CD8-positive, alpha-beta memory T cell (primary cell): Measurements from ENCODE around the gene HEYL. TPM values are rescaled to one million over a fixed set of nuclear protein-coding genes. Genes with fewer than 3 reads are reported as not detected.

ENCODE experiments used
- CTCF ChIA-PET: fragments of 350-600 bp; sonication (Branson Sonifier 250); formaldehyde crosslinking; loops from one replicate; lab custom pipeline; 2021; ENCODE audit warnings: antibody characterized with exemption; lab: Charles Lee
- POLR2A ChIA-PET: fragments of 350-600 bp; sonication (Branson Sonifier 250); formaldehyde crosslinking; loops from one replicate; lab custom pipeline; 2021; ENCODE audit warnings: antibody characterized with exemption; lab: Charles Lee
- DNase-seq, 5 donors: peaks; one replicate each; pipeline versions ENCODE4 v3.0.0 to v3.0.0-alpha.2; 2020 to 2022; ENCODE audit warnings: mixed read lengths in 1 of 5
- H3K27ac ChIP-seq: one replicate; pipeline ENCODE4 v1.7.0; 2013; ENCODE audit warnings: low read depth, mild to moderate bottlenecking, low read length, moderate library complexity
- H3K27me3 ChIP-seq: 2 replicates; pipeline ENCODE4 v1.7.0; 2013; ENCODE audit warnings: low read length, mild to moderate bottlenecking; ENCODE audit not compliant: insufficient read depth, poor library complexity, severe bottlenecking
- H3K36me3 ChIP-seq: 2 replicates; pipeline ENCODE4 v1.7.0; 2013; ENCODE audit warnings: mild to moderate bottlenecking, low read length, moderate library complexity; ENCODE audit not compliant: insufficient read depth
- H3K4me1 ChIP-seq: 2 replicates; pipeline ENCODE4 v1.7.0; 2013; ENCODE audit warnings: mild to moderate bottlenecking, low read length, moderate library complexity; ENCODE audit not compliant: insufficient read depth
- H3K4me3 ChIP-seq: 2 replicates; pipeline ENCODE4 v1.7.0; 2013; ENCODE audit warnings: mild to moderate bottlenecking, low read length
- H3K9me3 ChIP-seq: 2 replicates; pipeline ENCODE4 v1.7.0; 2013; ENCODE audit warnings: mild to moderate bottlenecking, low read length
- H3K27ac Mint-ChIP-seq, 8 donors: one replicate each; pipeline ENCODE4 v1.8.0; 2020 to 2021; ENCODE audit warnings: mixed read lengths in 8 of 8, mild to moderate bottlenecking in 6 of 8, inconsistent platforms in 3 of 8, moderate library complexity in 3 of 8
- H3K27me3 Mint-ChIP-seq, 2 donors: one replicate each; pipeline ENCODE4 v1.8.0; 2020 to 2021; ENCODE audit warnings: mixed read lengths in 2 of 2, mild to moderate bottlenecking in 1 of 2, moderate library complexity in 1 of 2
- H3K36me3 Mint-ChIP-seq, 3 donors: one replicate each; pipeline ENCODE4 v1.8.0; 2020 to 2021; ENCODE audit warnings: mixed read lengths in 3 of 3, inconsistent platforms in 1 of 3, mild to moderate bottlenecking in 1 of 3
- H3K4me1 Mint-ChIP-seq, 3 donors: one replicate each; pipeline ENCODE4 v1.8.0; 2020 to 2021; ENCODE audit warnings: mixed read lengths in 3 of 3, inconsistent platforms in 1 of 3, mild to moderate bottlenecking in 1 of 3
- H3K4me3 Mint-ChIP-seq, 7 donors: one replicate each; pipeline ENCODE4 v1.8.0; 2020 to 2021; ENCODE audit warnings: mixed read lengths in 7 of 7, mild to moderate bottlenecking in 6 of 7, moderate library complexity in 4 of 7, inconsistent platforms in 2 of 7
- H3K9me3 Mint-ChIP-seq, 5 donors: one replicate each; pipeline ENCODE4 v1.8.0; 2020 to 2022; ENCODE audit warnings: mixed read lengths in 5 of 5, mild to moderate bottlenecking in 3 of 5, moderate library complexity in 2 of 5, inconsistent platforms in 1 of 5
- polyA plus RNA-seq: library from polyadenylated mRNA; unstranded; fragments of 300-500 nt; fragmentation: Illumina TruSeq; gene quantifications from one replicate; pipeline ENCODE4 v1.2.3, GENCODE V29; 2021
- total RNA-seq, 2 experiments: library from RNA; stranded (reverse); gene quantifications; one replicate each; pipeline ENCODE4 v1.2.3, GENCODE V29; 2021

HEYL gene
- total and polyA plus RNA-seq, 3 experiments from 2014 or later = 0.07 to 0.09 TPM; not detected in 1

DNA sequence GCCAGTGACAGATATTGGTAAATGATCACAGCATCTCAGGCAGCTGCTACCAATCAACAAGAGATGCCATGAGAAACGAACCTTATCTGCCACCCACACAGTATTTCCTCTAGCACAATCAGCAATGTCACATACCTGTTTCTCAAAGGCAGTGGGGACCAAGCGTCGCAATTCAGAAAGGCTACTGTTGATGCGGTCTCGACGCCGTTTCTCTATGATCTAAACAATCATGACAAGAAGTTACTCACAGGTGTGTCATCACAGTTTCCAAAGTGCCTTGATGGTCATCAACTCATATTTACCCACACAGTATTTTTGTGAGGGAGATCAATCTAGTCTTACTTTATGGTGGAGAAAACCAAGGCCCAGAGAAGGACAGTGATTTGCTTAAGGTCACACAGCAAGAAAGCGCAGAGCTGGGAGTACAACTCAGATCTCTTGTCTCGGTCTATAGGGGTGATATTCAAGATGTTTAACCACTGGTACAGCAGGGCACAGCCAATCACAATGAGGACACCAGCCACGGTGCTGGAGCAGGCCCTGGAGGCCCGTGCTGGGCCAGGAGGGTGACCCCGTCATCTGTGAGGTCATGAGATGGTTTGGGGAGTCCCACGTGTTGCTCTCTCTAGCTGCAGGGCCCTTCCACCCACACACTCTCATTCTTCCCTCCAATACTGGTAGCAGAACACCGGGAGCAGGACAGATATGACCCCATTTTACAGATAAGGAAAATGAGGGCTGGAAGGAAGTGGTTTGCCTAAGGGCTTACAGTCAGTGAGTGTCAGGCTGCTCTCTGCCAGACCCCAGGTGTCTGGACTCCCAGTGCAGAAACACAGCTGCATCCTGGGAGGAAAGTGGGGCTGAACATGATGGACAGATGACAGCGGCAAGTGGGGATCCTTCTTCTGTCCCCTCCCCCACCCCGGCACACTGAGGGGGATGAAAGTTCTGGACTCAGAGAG, 7.8 kb downstream of the HEYL start:
- Mint-ChIP-seq H3K27ac (peak overlapping the region in 2 of 8 donors; percentile 31 to 43), H3K4me3 (no peak overlapping the region), H3K36me3 (no peaks in the 10 kb centered on the region), H3K27me3 (peaks cover 12 to 35% of the 10 kb centered on the region in 2 donors), H3K9me3 (no peaks in the 10 kb centered on the region), H3K4me1 (no peaks in the 10 kb centered on the region)
- Histone ChIP-seq H3K4me3 (no peak overlapping the region), H3K4me1 (no peaks in the 10 kb centered on the region), H3K27ac (no peak overlapping the region), H3K36me3 (no peaks in the 10 kb centered on the region), H3K9me3 (no peaks in the 10 kb centered on the region), H3K27me3 (no peaks in the 10 kb centered on the region)
- no peak for DNase-seq
- ChIA-PET POLR2A (no interaction called here), CTCF (no interaction called here)

DNA sequence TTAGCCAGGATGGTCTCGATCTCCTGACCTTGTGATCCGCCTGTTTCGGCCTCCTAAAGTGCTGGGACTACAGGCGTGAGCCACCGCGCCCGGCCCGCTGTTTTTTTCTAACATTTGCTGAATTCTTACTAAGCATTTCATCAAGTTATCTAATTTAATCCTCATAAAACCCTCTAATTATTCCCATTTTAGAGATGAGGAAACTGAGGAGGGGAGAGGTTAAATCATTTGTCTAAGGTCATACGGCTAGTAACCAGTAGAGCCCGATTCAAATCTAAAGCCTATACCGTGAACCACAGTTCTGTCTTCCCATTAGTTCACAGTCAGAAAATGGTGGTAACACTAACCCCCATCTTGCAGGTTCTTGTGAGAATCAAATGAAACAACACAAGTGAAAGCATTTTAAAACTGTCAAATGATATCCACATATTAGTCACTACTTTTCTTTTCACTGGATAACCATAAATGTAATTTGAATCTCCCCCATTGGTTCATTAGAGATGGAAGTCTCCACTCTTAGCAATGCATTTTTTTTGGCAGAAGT, 10.6 kb downstream of the HEYL start:
- CTCF ChIA-PET = no interaction called here
- H3K9me3 ChIP-seq = no peaks in the 10 kb centered on the region
- peaks cover 5% of the 10 kb centered on the region for H3K27me3 ChIP-seq
- DNase-seq = no peak
- no peak overlapping the region for H3K4me3 ChIP-seq
- H3K27ac ChIP-seq = no peak overlapping the region
- H3K36me3 ChIP-seq = no peaks in the 10 kb centered on the region
- Mint-ChIP-seq H3K27me3 (peaks cover 12 to 22% of the 10 kb centered on the region in 2 donors), H3K27ac (no peak overlapping the region), H3K4me3 (no peak overlapping the region), H3K9me3 (no peaks in the 10 kb centered on the region), H3K4me1 (no peaks in the 10 kb centered on the region), H3K36me3 (no peaks in the 10 kb centered on the region)
- POLR2A ChIA-PET = no interaction called here
- no peaks in the 10 kb centered on the region for H3K4me1 ChIP-seq

DNA sequence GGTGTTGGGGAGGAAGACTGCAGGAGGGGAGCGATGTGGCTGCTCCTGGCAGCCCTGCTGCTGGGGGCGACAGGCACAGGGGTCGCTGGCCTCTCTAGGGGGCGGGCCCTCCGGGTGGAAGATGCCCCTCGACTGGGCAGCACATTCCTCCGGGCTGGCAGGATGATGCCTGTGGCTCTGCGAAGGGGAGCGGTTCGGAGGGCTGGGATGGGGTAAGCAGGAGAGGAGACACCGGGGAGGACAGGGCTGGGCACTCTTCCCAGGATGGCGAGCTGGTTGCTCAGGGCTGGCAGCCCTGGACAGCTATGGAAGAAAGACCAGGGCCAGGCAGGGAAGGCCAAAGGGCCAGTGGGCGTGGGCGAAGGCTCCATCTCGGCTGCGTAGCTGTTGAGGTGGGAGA, 12.8 kb downstream of the HEYL start:
- no peak overlapping the region for H3K27ac Mint-ChIP-seq
- H3K27me3 Mint-ChIP-seq = peaks cover 7 to 22% of the 10 kb centered on the region in 2 donors
- POLR2A ChIA-PET = no interaction called here
- H3K36me3 Mint-ChIP-seq = no peaks in the 10 kb centered on the region
- H3K4me1 Mint-ChIP-seq = no peaks in the 10 kb centered on the region
- Histone ChIP-seq H3K27me3 (peaks cover 5% of the 10 kb centered on the region), H3K27ac (no peak overlapping the region), H3K4me3 (no peak overlapping the region), H3K4me1 (no peaks in the 10 kb centered on the region), H3K9me3 (no peaks in the 10 kb centered on the region), H3K36me3 (no peaks in the 10 kb centered on the region)
- H3K9me3 Mint-ChIP-seq = no peaks in the 10 kb centered on the region
- H3K4me3 Mint-ChIP-seq = no peak overlapping the region
- CTCF ChIA-PET = no interaction called here
- no peak for DNase-seq

DNA sequence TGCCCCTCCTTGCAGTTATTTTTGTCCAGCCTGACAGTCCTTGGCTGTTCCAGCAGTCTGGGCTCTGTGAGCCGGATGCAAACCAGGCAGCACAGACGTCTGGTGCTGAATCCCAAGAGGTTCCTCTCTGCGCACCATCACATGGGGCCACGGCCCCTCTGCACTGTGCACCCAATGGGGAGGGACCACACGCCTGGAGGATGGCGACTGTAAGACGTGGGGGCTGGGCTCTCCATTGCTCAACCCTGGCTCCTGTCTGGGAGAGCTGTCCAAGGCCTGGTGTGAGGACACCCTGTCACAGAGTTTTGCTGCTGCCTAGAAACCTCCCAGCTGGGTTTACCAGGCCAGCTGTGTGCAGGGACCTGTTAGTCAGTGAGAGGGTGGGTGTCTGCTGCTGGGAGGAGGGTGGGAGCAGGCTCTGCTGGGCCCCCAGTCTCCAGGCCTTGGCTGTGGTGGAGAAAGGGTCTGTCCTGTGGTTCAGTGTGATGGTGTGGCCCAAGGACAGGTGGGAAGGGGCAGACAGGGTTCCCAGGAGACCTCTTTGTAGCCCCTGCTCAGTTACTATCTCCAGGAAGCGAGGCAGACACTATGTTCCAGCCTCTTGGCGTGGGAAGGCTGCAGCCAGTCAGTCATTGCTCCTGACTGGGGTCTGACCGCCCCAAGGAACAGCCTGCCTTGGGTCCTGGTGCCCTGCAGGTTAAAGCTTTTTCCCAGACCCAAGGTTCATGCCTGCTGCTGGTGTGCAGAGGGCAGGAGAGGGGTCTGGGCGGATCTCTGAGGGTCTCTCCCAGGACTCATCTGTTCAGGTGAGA, 13.8 kb downstream of the HEYL start:
- no peaks in the 10 kb centered on the region for H3K4me1 Mint-ChIP-seq
- H3K4me1 ChIP-seq = no peaks in the 10 kb centered on the region
- peaks cover 6 to 19% of the 10 kb centered on the region in 2 donors for H3K27me3 Mint-ChIP-seq
- H3K9me3 ChIP-seq = no peaks in the 10 kb centered on the region
- peaks cover 5% of the 10 kb centered on the region for H3K27me3 ChIP-seq
- no peak for DNase-seq
- H3K36me3 ChIP-seq = no peaks in the 10 kb centered on the region
- no peak overlapping the region for H3K27ac ChIP-seq
- no peak overlapping the region for H3K4me3 Mint-ChIP-seq
- no peaks in the 10 kb centered on the region for H3K36me3 Mint-ChIP-seq
- CTCF ChIA-PET = no interaction called here
- H3K4me3 ChIP-seq = no peak overlapping the region
- no peak overlapping the region for H3K27ac Mint-ChIP-seq
- POLR2A ChIA-PET = no interaction called here
- H3K9me3 Mint-ChIP-seq = no peaks in the 10 kb centered on the region

GRCh38 chr1:39625009-39625408, 14.4 kb downstream of the HEYL start:
- Mint-ChIP-seq H3K27me3 (peaks cover 7 to 21% of the 10 kb centered on the region in 2 donors), H3K4me1 (no peaks in the 10 kb centered on the region)

DNA sequence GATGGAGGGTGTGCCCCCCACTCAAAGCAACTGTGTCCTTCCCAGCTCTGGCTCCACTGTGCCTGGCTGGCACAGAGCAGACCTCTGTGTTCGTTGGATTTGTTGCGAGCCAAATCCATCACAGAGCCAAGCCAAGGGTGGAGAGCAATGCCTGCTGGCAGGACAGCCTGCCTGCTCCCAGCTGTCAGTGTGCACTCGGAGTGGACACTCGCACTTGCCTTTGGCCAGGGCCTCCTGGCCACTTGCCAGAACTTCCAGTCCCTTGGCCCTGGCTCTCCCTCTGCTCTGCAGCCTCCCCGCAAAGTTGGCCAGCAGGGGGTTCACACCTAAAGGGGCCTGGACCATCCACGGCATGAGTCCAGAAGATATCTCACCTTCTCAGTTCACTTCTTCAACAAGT, 16.4 kb downstream of the HEYL start:
- Histone ChIP-seq H3K27me3 (peaks cover 5% of the 10 kb centered on the region), H3K27ac (no peak overlapping the region), H3K4me3 (no peak overlapping the region), H3K9me3 (no peaks in the 10 kb centered on the region), H3K36me3 (no peaks in the 10 kb centered on the region), H3K4me1 (no peaks in the 10 kb centered on the region)
- H3K4me1 Mint-ChIP-seq = no peaks in the 10 kb centered on the region
- DNase-seq = no peak
- peaks cover 9 to 24% of the 10 kb centered on the region in 2 donors for H3K27me3 Mint-ChIP-seq
- peaks cover 0 to 1% (median 0%) of the 10 kb centered on the region in 3 donors for H3K36me3 Mint-ChIP-seq
- no peak overlapping the region for H3K4me3 Mint-ChIP-seq
- no peak overlapping the region for H3K27ac Mint-ChIP-seq
- ChIA-PET POLR2A (no interaction called here), CTCF (no interaction called here)
- no peaks in the 10 kb centered on the region for H3K9me3 Mint-ChIP-seq

More at GRCh38 chr1:39625009-39625408, 14.4 kb downstream of the HEYL start:
- DNase-seq = no peak
- Mint-ChIP-seq H3K4me3 (no peak overlapping the region), H3K36me3 (peaks cover 0 to 1% (median 0%) of the 10 kb centered on the region in 3 donors), H3K27ac (no peak overlapping the region), H3K9me3 (no peaks in the 10 kb centered on the region)
- Histone ChIP-seq H3K4me1 (no peaks in the 10 kb centered on the region), H3K27ac (no peak overlapping the region), H3K9me3 (no peaks in the 10 kb centered on the region), H3K27me3 (peaks cover 5% of the 10 kb centered on the region), H3K36me3 (no peaks in the 10 kb centered on the region), H3K4me3 (no peak overlapping the region)
- ChIA-PET CTCF (no interaction called here), POLR2A (no interaction called here)

- H3K4me3 ChIP-seq = no peak overlapping the region
- H3K36me3 ChIP-seq = no peaks in the 10 kb centered on the region
- no peak for DNase-seq
- peaks cover 5% of the 10 kb centered on the region for H3K27me3 ChIP-seq
- no peak overlapping the region for H3K4me3 Mint-ChIP-seq
- H3K4me1 ChIP-seq = no peaks in the 10 kb centered on the region
- H3K9me3 ChIP-seq = no peaks in the 10 kb centered on the region
- peak overlapping the region in 1 of 8 donors; percentile 48 for H3K27ac Mint-ChIP-seq
- peaks cover 0 to 1% (median 0%) of the 10 kb centered on the region in 3 donors for H3K36me3 Mint-ChIP-seq
- CTCF ChIA-PET = interaction anchor here (0.7 to 1.1 kb wide), 2 partner anchors 17 to 31 kb away, joined by 3 read pairs; no protein-coding TSS in a partner anchor
- H3K27me3 Mint-ChIP-seq = peaks cover 10 to 28% of the 10 kb centered on the region in 2 donors
- H3K9me3 Mint-ChIP-seq = no peaks in the 10 kb centered on the region
- no peaks in the 10 kb centered on the region for H3K4me1 Mint-ChIP-seq
- POLR2A ChIA-PET = no interaction called here
- no peak overlapping the region for H3K27ac ChIP-seq
Observed at GRCh38 chr1:39622427-39622826, 17.0 kb downstream of the HEYL start.
